MM.1S (cell line): ENCODE data around the gene CYB561A3.

Experiments used
- EZH2 ChIP-seq: fragments of 300-600 bp; sonication (generic); optimal IDR thresholded peaks from 2 replicates; pipeline ENCODE3; 2017; ENCODE audit warnings: low read depth, mild to moderate bottlenecking, antibody characterized with exemption, low read length, mixed read lengths
- EZH2phosphoT487 ChIP-seq: fragments of 300-600 bp; sonication (generic); IDR thresholded peaks from 2 replicates; pipeline ENCODE4 v1.6.1; 2018; ENCODE audit warnings: antibody characterized with exemption, low read length
- TF ChIP-seq, protein P1 (sequence below): fragments of 300-600 bp; sonication (generic); IDR thresholded peaks from 2 replicates; pipeline ENCODE4 v1.5.1; 2016; ENCODE audit warnings: antibody characterized with exemption, low read length, mixed read lengths

DNA sequence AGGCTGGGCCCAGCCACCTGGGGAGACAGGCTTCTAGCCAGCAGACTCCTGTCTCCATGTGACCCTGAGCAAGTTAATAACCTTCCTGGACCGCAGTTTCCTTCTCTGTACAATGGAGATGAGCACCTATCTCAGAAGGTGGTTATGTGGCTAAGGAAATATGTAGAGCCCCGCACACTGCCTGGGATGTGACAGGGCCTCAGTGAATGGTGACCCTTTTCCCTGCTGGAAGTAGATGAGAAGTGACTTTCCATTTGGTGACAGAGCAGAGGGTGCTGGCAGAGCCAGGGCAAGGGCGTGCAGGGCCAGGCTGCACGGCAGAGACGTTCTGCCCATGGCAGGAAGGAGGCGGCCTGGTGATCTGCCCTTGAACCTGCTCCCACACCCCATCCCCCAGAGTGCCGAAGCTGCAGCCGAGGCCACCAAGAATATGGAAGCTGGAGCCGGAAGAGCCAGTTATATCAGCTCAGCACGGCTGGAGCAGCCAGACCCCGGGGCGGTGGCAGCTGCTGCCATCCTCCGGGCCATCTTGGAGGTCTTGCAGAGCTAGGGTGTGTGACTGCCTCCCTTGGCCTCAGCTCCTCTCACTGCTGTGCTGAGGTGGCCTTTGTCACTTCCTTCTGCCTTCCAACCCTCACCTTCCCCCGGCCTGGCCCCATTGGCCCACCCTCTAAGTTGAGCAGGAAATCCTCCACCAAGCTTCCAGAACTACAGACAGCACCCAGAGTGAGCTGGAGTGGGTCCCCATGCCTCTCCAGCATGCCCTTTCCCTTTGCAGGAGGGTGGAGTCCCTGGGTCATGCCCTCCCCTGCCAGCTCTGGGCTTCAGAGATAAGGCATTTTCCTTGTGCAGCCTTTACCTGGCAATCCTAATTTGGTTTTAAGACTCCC is 15.5 kb downstream of the CYB561A3 start:
- TF ChIP-seq, protein P1, sequence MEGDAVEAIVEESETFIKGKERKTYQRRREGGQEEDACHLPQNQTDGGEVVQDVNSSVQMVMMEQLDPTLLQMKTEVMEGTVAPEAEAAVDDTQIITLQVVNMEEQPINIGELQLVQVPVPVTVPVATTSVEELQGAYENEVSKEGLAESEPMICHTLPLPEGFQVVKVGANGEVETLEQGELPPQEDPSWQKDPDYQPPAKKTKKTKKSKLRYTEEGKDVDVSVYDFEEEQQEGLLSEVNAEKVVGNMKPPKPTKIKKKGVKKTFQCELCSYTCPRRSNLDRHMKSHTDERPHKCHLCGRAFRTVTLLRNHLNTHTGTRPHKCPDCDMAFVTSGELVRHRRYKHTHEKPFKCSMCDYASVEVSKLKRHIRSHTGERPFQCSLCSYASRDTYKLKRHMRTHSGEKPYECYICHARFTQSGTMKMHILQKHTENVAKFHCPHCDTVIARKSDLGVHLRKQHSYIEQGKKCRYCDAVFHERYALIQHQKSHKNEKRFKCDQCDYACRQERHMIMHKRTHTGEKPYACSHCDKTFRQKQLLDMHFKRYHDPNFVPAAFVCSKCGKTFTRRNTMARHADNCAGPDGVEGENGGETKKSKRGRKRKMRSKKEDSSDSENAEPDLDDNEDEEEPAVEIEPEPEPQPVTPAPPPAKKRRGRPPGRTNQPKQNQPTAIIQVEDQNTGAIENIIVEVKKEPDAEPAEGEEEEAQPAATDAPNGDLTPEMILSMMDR, result no peak
- no peak for TF ChIP-seq EZH2
- TF ChIP-seq EZH2phosphoT487, result no peak
